ENCODE results near the gene SRRD. TPM values are rescaled to one million over a fixed set of nuclear protein-coding genes. Genes with fewer than 3 reads are reported as not detected.

SRRD gene
- total RNA-seq, 1 experiment from 2014 or later: 21.9 TPM

- ATAC-seq (no peak), DNase-seq (ENCODE audit: low read depth, low spot score) (no peak)
- Histone ChIP-seq H3K9me3 (ENCODE audit: control insufficient read depth, insufficient read depth, low read depth, low read length) (no peaks in the 10 kb centered on the region), H3K4me3 (ENCODE audit: low read depth in 2 of 2, low read length in 2 of 2) (no peak overlapping the region), H3K4me1 (ENCODE audit: control insufficient read depth, insufficient read depth, low read length) (no peaks in the 10 kb centered on the region), H3K36me3 (ENCODE audit: control insufficient read depth, insufficient read depth, low read length) (peaks cover 6% of the 10 kb centered on the region), H3K27ac (ENCODE audit: low read length) (no peak overlapping the region), H3K27me3 (ENCODE audit: control insufficient read depth, insufficient read depth, low read length) (no peaks in the 10 kb centered on the region)
- ChIA-PET POLR2A (no interaction called here), CTCF (no interaction called here)
- BruUV-seq (replicated peaks): no TSS peak
- in situ Hi-C loops (cut with HindIII; ENCODE audit: low pct_unique_long_range_greater_than_20kb, low sequenced_read_pairs) (no loop called here), intact Hi-C loops (cut with micrococcal nuclease; ENCODE audit: unreplicated experiment) (loop anchor here (5.0 to 10.0 kb wide), 2 partner anchors 62 to 100 kb away; no protein-coding TSS in a partner anchor)
- TF ChIP-seq SIN3A (IDR thresholded peaks at IDR 0.05; ENCODE audit: borderline replicate concordance, insufficient read depth, low read depth, low read length): no peak
Measured at GRCh38 chr22:26464312-26464711, 19.4 kb upstream of the SRRD start.

- no peaks in the 10 kb centered on the region for H3K4me1 ChIP-seq (ENCODE audit: control insufficient read depth, insufficient read depth, low read length)
- no peaks in the 10 kb centered on the region for H3K27me3 ChIP-seq (ENCODE audit: control insufficient read depth, insufficient read depth, low read length)
- TF ChIP-seq POLR2AphosphoS5 (IDR thresholded peaks at IDR 0.05; ENCODE audit: low read depth, low read length): no peak
- TF ChIP-seq TCF7L2 (IDR thresholded peaks at IDR 0.05; ENCODE audit: low read depth, low read length): no peak
- no peak for TF ChIP-seq SIN3A (IDR thresholded peaks at IDR 0.05; ENCODE audit: borderline replicate concordance, insufficient read depth, low read depth, low read length)
- TF ChIP-seq, protein P1, sequence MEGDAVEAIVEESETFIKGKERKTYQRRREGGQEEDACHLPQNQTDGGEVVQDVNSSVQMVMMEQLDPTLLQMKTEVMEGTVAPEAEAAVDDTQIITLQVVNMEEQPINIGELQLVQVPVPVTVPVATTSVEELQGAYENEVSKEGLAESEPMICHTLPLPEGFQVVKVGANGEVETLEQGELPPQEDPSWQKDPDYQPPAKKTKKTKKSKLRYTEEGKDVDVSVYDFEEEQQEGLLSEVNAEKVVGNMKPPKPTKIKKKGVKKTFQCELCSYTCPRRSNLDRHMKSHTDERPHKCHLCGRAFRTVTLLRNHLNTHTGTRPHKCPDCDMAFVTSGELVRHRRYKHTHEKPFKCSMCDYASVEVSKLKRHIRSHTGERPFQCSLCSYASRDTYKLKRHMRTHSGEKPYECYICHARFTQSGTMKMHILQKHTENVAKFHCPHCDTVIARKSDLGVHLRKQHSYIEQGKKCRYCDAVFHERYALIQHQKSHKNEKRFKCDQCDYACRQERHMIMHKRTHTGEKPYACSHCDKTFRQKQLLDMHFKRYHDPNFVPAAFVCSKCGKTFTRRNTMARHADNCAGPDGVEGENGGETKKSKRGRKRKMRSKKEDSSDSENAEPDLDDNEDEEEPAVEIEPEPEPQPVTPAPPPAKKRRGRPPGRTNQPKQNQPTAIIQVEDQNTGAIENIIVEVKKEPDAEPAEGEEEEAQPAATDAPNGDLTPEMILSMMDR (IDR thresholded peaks at IDR 0.05): no peak
- TF ChIP-seq, protein P2, sequence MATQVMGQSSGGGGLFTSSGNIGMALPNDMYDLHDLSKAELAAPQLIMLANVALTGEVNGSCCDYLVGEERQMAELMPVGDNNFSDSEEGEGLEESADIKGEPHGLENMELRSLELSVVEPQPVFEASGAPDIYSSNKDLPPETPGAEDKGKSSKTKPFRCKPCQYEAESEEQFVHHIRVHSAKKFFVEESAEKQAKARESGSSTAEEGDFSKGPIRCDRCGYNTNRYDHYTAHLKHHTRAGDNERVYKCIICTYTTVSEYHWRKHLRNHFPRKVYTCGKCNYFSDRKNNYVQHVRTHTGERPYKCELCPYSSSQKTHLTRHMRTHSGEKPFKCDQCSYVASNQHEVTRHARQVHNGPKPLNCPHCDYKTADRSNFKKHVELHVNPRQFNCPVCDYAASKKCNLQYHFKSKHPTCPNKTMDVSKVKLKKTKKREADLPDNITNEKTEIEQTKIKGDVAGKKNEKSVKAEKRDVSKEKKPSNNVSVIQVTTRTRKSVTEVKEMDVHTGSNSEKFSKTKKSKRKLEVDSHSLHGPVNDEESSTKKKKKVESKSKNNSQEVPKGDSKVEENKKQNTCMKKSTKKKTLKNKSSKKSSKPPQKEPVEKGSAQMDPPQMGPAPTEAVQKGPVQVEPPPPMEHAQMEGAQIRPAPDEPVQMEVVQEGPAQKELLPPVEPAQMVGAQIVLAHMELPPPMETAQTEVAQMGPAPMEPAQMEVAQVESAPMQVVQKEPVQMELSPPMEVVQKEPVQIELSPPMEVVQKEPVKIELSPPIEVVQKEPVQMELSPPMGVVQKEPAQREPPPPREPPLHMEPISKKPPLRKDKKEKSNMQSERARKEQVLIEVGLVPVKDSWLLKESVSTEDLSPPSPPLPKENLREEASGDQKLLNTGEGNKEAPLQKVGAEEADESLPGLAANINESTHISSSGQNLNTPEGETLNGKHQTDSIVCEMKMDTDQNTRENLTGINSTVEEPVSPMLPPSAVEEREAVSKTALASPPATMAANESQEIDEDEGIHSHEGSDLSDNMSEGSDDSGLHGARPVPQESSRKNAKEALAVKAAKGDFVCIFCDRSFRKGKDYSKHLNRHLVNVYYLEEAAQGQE (IDR thresholded peaks at IDR 0.05; ENCODE audit: insufficient read depth in 1 of 2, low read depth in 2 of 2, low read length in 1 of 2): no peak
- no TSS peak for BruUV-seq (replicated peaks)
- H3K4me3 ChIP-seq (ENCODE audit: low read depth in 2 of 2, low read length in 2 of 2): no peak overlapping the region
- DNase-seq (ENCODE audit: low read depth, low spot score): no peak
- ATAC-seq: no peak
- POLR2A ChIA-PET: no interaction called here
- peaks cover 3% of the 10 kb centered on the region for H3K36me3 ChIP-seq (ENCODE audit: control insufficient read depth, insufficient read depth, low read length)
- CTCF ChIA-PET: interaction anchor here (0.6 kb wide), 1 partner anchor 78 kb away, joined by 3 read pairs; no protein-coding TSS in a partner anchor
- H3K9me3 ChIP-seq (ENCODE audit: control insufficient read depth, insufficient read depth, low read depth, low read length): no peaks in the 10 kb centered on the region
- intact Hi-C loops (cut with micrococcal nuclease; ENCODE audit: unreplicated experiment): loop anchor here (10.0 kb wide), 1 partner anchor 101 kb away; no protein-coding TSS in a partner anchor
- in situ Hi-C loops (cut with HindIII; ENCODE audit: low pct_unique_long_range_greater_than_20kb, low sequenced_read_pairs): no loop called here
- H3K27ac ChIP-seq (ENCODE audit: low read length): no peak overlapping the region
Measured at GRCh38 chr22:26466196-26466595, 17.5 kb upstream of the SRRD start.

GRCh38 chr22:26470807-26471206 is 12.9 kb upstream of the SRRD start:
- Histone ChIP-seq H3K27me3 (ENCODE audit: control insufficient read depth, insufficient read depth, low read length) (no peaks in the 10 kb centered on the region), H3K36me3 (ENCODE audit: control insufficient read depth, insufficient read depth, low read length) (peaks cover 8% of the 10 kb centered on the region; the same call in 1 of the 2 replicates), H3K4me3 (ENCODE audit: low read depth in 2 of 2, low read length in 2 of 2) (no peak overlapping the region), H3K27ac (ENCODE audit: low read length) (no peak overlapping the region), H3K9me3 (ENCODE audit: control insufficient read depth, insufficient read depth, low read depth, low read length) (no peaks in the 10 kb centered on the region), H3K4me1 (ENCODE audit: control insufficient read depth, insufficient read depth, low read length) (no peaks in the 10 kb centered on the region)
- no peak for TF ChIP-seq POLR2AphosphoS5 (IDR thresholded peaks at IDR 0.05; ENCODE audit: low read depth, low read length)
- TF ChIP-seq, protein P2 (IDR thresholded peaks at IDR 0.05; ENCODE audit: insufficient read depth in 1 of 2, low read depth in 2 of 2, low read length in 1 of 2): no peak
- no peak for TF ChIP-seq SIN3A (IDR thresholded peaks at IDR 0.05; ENCODE audit: borderline replicate concordance, insufficient read depth, low read depth, low read length)
- no peak for TF ChIP-seq TCF7L2 (IDR thresholded peaks at IDR 0.05; ENCODE audit: low read depth, low read length)
- TF ChIP-seq, protein P1 (IDR thresholded peaks at IDR 0.05): no peak
- no peak for DNase-seq (ENCODE audit: low read depth, low spot score)
- CTCF ChIA-PET: no interaction called here
- ATAC-seq: no peak
- no TSS peak for BruUV-seq (replicated peaks)
- in situ Hi-C loops (cut with HindIII; ENCODE audit: low pct_unique_long_range_greater_than_20kb, low sequenced_read_pairs) (no loop called here), intact Hi-C loops (cut with micrococcal nuclease; ENCODE audit: unreplicated experiment) (no loop called here)
- POLR2A ChIA-PET: no interaction called here

Measured in Panc1 (cell line).